HG03558 (cell line): Measurements from ENCODE around the gene AUNIP.

Experiments
- ATAC-seq: cut with Tn5 transposase; IDR thresholded peaks from one replicate; pipeline ENCODE4 v1.9.1; 2021; ENCODE audit warnings: moderate number of reproducible peaks; ENCODE audit not compliant: unreplicated experiment; ENCODE audit errors: extremely low read depth

Gene AUNIP

GRCh38 chr1:25858906-25859789 lies at the start of gene AUNIP:
AUNIP (minus strand) TSS chr1:25859457; CDS start chr1:25859357, 100 bp downstream.
- ATAC-seq, result peak; percentile 46

GRCh38 chr1:25909040-25909439 lies 49.8 kb upstream of the AUNIP start:
- ATAC-seq, result no peak

- no peak for ATAC-seq
These were observed 48.9 kb upstream of the AUNIP start for GRCh38 chr1:25908161-25908560.

GRCh38 chr1:25907601-25908000 lies 48.3 kb upstream of the AUNIP start:
- ATAC-seq, result no peak

- ATAC-seq, result no peak
These were observed 47.5 kb upstream of the AUNIP start for GRCh38 chr1:25906644-25907300.

GRCh38 chr1:25905680-25906643 lies 46.7 kb upstream of the AUNIP start, which contains the start of gene STMN1:
STMN1 (minus strand) TSS chr1:25906419; CDS start chr1:25904676, 1,743 bp downstream.
- no peak for ATAC-seq

- ATAC-seq, result no peak
These were observed 45.9 kb upstream of the AUNIP start for GRCh38 chr1:25904943-25905679.

- ATAC-seq, result no peak
These were observed 44.7 kb upstream of the AUNIP start for GRCh38 chr1:25903986-25904385.

GRCh38 chr1:25902462-25902861 lies 43.2 kb upstream of the AUNIP start:
- ATAC-seq, result no peak

GRCh38 chr1:25900219-25900618 lies 41.0 kb upstream of the AUNIP start:
- no peak for ATAC-seq

GRCh38 chr1:25899792-25900191 lies 40.5 kb upstream of the AUNIP start:
- ATAC-seq, result no peak

GRCh38 chr1:25898223-25899015 lies 39.2 kb upstream of the AUNIP start:
- no peak for ATAC-seq

GRCh38 chr1:25897754-25898153 lies 38.5 kb upstream of the AUNIP start:
- no peak for ATAC-seq

GRCh38 chr1:25896266-25896665 lies 37.0 kb upstream of the AUNIP start:
- no peak for ATAC-seq

- ATAC-seq, result no peak
These were observed 36.2 kb upstream of the AUNIP start for GRCh38 chr1:25895365-25895990.

- ATAC-seq, result no peak
These were observed 33.9 kb upstream of the AUNIP start for GRCh38 chr1:25893116-25893515.

- no peak for ATAC-seq
These were observed 32.3 kb upstream of the AUNIP start for GRCh38 chr1:25891606-25892005.

- ATAC-seq, result no peak
These were observed 31.2 kb upstream of the AUNIP start for GRCh38 chr1:25890239-25891034.
